Keratinocyte (primary cell): ENCODE results near the gene NT5DC2. TPM values are rescaled to one million over a fixed set of nuclear protein-coding genes. Genes with fewer than 3 reads are reported as not detected.

Experiments
- DNase-seq: peaks from one replicate; pipeline ENCODE4 v3.0.0-alpha.2; 2011; ENCODE audit warnings: low read depth, missing footprints, low spot score
- FAIRE-seq: peaks from 2 replicates; lab custom pipeline; 2011; peaks lifted over from hg19 to GRCh38; lab: Jason Lieb, UNC
- H2AFZ ChIP-seq: 2 replicates; pipeline ENCODE4 v1.6.0; 2012; ENCODE audit warnings: low read length, control low read depth, inconsistent platforms; ENCODE audit not compliant: control insufficient read depth
- H3K27ac ChIP-seq: 2 replicates; pipeline ENCODE4 v1.5.1; 2011; ENCODE audit warnings: low read length; ENCODE audit not compliant: control insufficient read depth, insufficient read depth
- H3K27me3 ChIP-seq: 3 replicates; pipeline ENCODE4 v1.6.0; 2011; ENCODE audit warnings: low read length; ENCODE audit not compliant: control insufficient read depth, insufficient read depth; ENCODE audit errors: extremely low read depth
- H3K36me3 ChIP-seq, 2 experiments: 2 replicates in 1 of 2; 3 replicates in 1 of 2; pipeline ENCODE4 v1.5.1; 2011; ENCODE audit warnings: low read length in 2 of 2, mild to moderate bottlenecking in 1 of 2; ENCODE audit not compliant: control insufficient read depth in 2 of 2, insufficient read depth in 2 of 2; ENCODE audit errors: extremely low read depth in 1 of 2
- H3K4me1 ChIP-seq: 3 replicates; pipeline ENCODE4 v1.5.1; 2011; ENCODE audit warnings: low read length; ENCODE audit not compliant: control insufficient read depth, insufficient read depth; ENCODE audit errors: extremely low read depth
- H3K4me2 ChIP-seq: 3 replicates; pipeline ENCODE4 v1.6.0; 2011; ENCODE audit warnings: low read depth, low read length; ENCODE audit not compliant: control insufficient read depth, insufficient read depth; ENCODE audit errors: extremely low read depth
- H3K4me3 ChIP-seq, 3 experiments: fragments of 200-600 bp in 1 of 3; sonication (generic) in 1 of 3; 2 replicates in 2 of 3; 3 replicates in 1 of 3; pipeline ENCODE4 v1.5.1; 2011 to 2016; ENCODE audit warnings: low read length in 3 of 3, mild to moderate bottlenecking in 3 of 3, control low read depth in 2 of 3, inconsistent platforms in 1 of 3, low read depth in 1 of 3, mixed read lengths in 1 of 3, mixed run types in 1 of 3, moderate library complexity in 1 of 3; ENCODE audit not compliant: control insufficient read depth in 2 of 3, insufficient read depth in 2 of 3; ENCODE audit errors: extremely low read depth in 1 of 3
- H3K79me2 ChIP-seq: 2 replicates; pipeline ENCODE4 v1.6.0; 2012; ENCODE audit warnings: low read length; ENCODE audit not compliant: control insufficient read depth, insufficient read depth
- H3K9ac ChIP-seq: 3 replicates; pipeline ENCODE4 v1.6.0; 2011; ENCODE audit warnings: low read length; ENCODE audit not compliant: control insufficient read depth, insufficient read depth; ENCODE audit errors: extremely low read depth
- H3K9me1 ChIP-seq: 3 replicates; pipeline ENCODE4 v1.6.0; 2011; ENCODE audit warnings: low read length; ENCODE audit not compliant: control insufficient read depth, insufficient read depth; ENCODE audit errors: extremely low read depth
- H3K9me3 ChIP-seq: 2 replicates; pipeline ENCODE4 v1.5.1; 2012; ENCODE audit warnings: low read depth, low read length; ENCODE audit not compliant: control insufficient read depth
- H4K20me1 ChIP-seq: 3 replicates; pipeline ENCODE4 v1.6.0; 2011; ENCODE audit warnings: low read length; ENCODE audit not compliant: control insufficient read depth, insufficient read depth; ENCODE audit errors: extremely low read depth
- CTCF ChIP-seq, 3 experiments: IDR thresholded peaks in 1 of 3; conservative IDR thresholded peaks in 1 of 3; optimal IDR thresholded peaks in 1 of 3; 2 replicates in 2 of 3; 3 replicates in 1 of 3; pipeline versions ENCODE3 to v1.5.1; 2011; ENCODE audit warnings: low read length in 3 of 3, mild to moderate bottlenecking in 3 of 3, moderate library complexity in 2 of 3, control low read depth in 1 of 3, inconsistent platforms in 1 of 3; ENCODE audit not compliant: insufficient read depth in 2 of 3; ENCODE audit errors: extremely low read depth in 1 of 3
- EZH2 ChIP-seq: IDR thresholded peaks from one replicate; pipeline ENCODE4 v1.6.1; 2012; ENCODE audit warnings: inconsistent platforms, mild to moderate bottlenecking, low read length, moderate library complexity
- dilution Hi-C: fragments of 300-500 bp; cut with MboI; formaldehyde crosslinking; loops from one replicate; pipeline ENCODE4 v1.7.0; 2020; ENCODE audit warnings: low sequenced_read_pairs; ENCODE audit not compliant: extremely low pct_ligation_motif_present
- polyA plus RNA-seq, 5 experiments: library from polyadenylated mRNA; depleted of rRNA in 3 of 5; stranded (reverse) in 3 of 5; stranded (forward) in 1 of 5; unstranded in 1 of 5; fragments of >200 nt; gene quantifications; 1 replicate in 1 of 5; 2 replicates in 3 of 5; 3 replicates in 1 of 5; pipeline versions ENCODE4 v1.2.1 to v1.2.3, GENCODE V29; 2011 to 2012; ENCODE audit warnings: missing spikeins in 2 of 5, low read depth in 1 of 5, low replicate concordance in 1 of 5

NT5DC2 gene
- polyA plus RNA-seq, 1 donor (not counting 4 experiments of a cell fraction or from before 2014, with no cell fraction given): 54.7 TPM

- no peaks in the 10 kb centered on the region for H3K27me3 ChIP-seq
- no peaks in the 10 kb centered on the region for H3K4me1 ChIP-seq
- no peak overlapping the region for H3K4me2 ChIP-seq
- no peak for FAIRE-seq
- no peaks in the 10 kb centered on the region for H3K9me3 ChIP-seq
- H2AFZ ChIP-seq: no peak overlapping the region
- H3K9ac ChIP-seq: no peak overlapping the region
- no peak overlapping the region for H3K27ac ChIP-seq
- TF ChIP-seq CTCF (optimal IDR thresholded peaks at IDR 0.05 in 1 of 3, IDR thresholded peaks at IDR 0.05 in 1 of 3, conservative IDR thresholded peaks at IDR 0.05 in 1 of 3; ENCODE audit: extremely low read depth in 1 of 3, insufficient read depth in 2 of 3, low read length in 3 of 3) (no peak), EZH2 (no peak)
- H3K36me3 ChIP-seq: peaks cover 19 to 21% of the 10 kb centered on the region in 2 experiments
- H4K20me1 ChIP-seq: no peaks in the 10 kb centered on the region
- no peaks in the 10 kb centered on the region for H3K9me1 ChIP-seq
- H3K79me2 ChIP-seq: no peaks in the 10 kb centered on the region
- dilution Hi-C loops: no loop called here
- DNase-seq: no peak
- no peak overlapping the region for H3K4me3 ChIP-seq
These were observed 27.5 kb upstream of the NT5DC2 start for GRCh38 chr3:52561028-52561747.

DNA sequence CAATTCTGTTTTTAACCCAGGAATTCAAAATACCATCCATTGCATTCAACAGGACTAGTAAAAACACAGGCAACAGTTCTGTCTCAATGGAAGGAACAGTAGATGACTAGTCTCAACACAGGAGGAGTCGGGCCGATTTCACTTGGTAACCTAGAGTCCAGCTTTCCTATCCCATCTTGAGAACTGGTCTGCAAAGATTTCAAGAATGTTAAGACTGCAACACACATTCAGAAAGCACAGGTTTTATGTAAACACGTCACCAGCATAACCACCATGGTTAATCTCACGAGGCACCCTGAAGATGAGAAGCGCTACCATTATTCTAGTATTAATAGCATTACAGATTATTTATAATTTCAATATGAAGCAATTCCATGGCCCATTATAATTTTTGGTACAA lies 24.8 kb upstream of the NT5DC2 start:
- no peak overlapping the region for H3K4me2 ChIP-seq
- H3K36me3 ChIP-seq: peaks cover 20 to 26% of the 10 kb centered on the region in 2 experiments
- no peaks in the 10 kb centered on the region for H3K79me2 ChIP-seq
- TF ChIP-seq CTCF (optimal IDR thresholded peaks at IDR 0.05 in 1 of 3, IDR thresholded peaks at IDR 0.05 in 1 of 3, conservative IDR thresholded peaks at IDR 0.05 in 1 of 3; ENCODE audit: extremely low read depth in 1 of 3, insufficient read depth in 2 of 3, low read length in 3 of 3) (no peak), EZH2 (no peak)
- FAIRE-seq: no peak
- H2AFZ ChIP-seq: no peak overlapping the region
- no peak overlapping the region for H3K4me3 ChIP-seq
- dilution Hi-C loops: no loop called here
- H3K27me3 ChIP-seq: no peaks in the 10 kb centered on the region
- no peaks in the 10 kb centered on the region for H4K20me1 ChIP-seq
- no peak for DNase-seq
- H3K9me1 ChIP-seq: no peaks in the 10 kb centered on the region
- no peaks in the 10 kb centered on the region for H3K9me3 ChIP-seq
- H3K4me1 ChIP-seq: no peaks in the 10 kb centered on the region
- H3K9ac ChIP-seq: no peak overlapping the region
- H3K27ac ChIP-seq: no peak overlapping the region
